HepG2 (cell line): ENCODE data around the gene LRRC39.

Experiments
- EP300 ChIP-seq, 3 experiments: sonication (generic) in 1 of 3; formaldehyde crosslinking in 1 of 3; IDR thresholded peaks; 2 replicates each; pipeline versions ENCODE4 v1.5.1 to v1.6.1; 2011 to 2020; ENCODE audit warnings: low read depth in 2 of 3, low read length in 2 of 3, borderline replicate concordance in 1 of 3, improper control_type of control experiment in 1 of 3, mild to moderate bottlenecking in 1 of 3, missing genetic modification reagents in 1 of 3, moderate library complexity in 1 of 3
- HES4 ChIP-seq: sonication (generic); formaldehyde crosslinking; IDR thresholded peaks from 2 replicates; pipeline ENCODE4 v1.9.0; 2021; ENCODE audit warnings: mild to moderate bottlenecking, missing genetic modification reagents, borderline replicate concordance
- POLR2A ChIP-seq, 2 experiments: IDR thresholded peaks; 2 replicates each; pipeline ENCODE4 v1.6.1; 2011; ENCODE audit warnings: low read depth in 2 of 2, low read length in 2 of 2, mild to moderate bottlenecking in 1 of 2, moderate library complexity in 1 of 2; ENCODE audit not compliant: insufficient read depth in 1 of 2
- SMAD1 ChIP-seq: sonication (generic); formaldehyde crosslinking; IDR thresholded peaks from 2 replicates; pipeline ENCODE4 v1.4.0; 2020; ENCODE audit warnings: missing genetic modification reagents, low read depth, mild to moderate bottlenecking, borderline replicate concordance
- SP2 ChIP-seq: sonication (generic); formaldehyde crosslinking; IDR thresholded peaks from 2 replicates; pipeline ENCODE4 v1.5.1; 2020; ENCODE audit warnings: mild to moderate bottlenecking, missing genetic modification reagents
- ZBTB2 ChIP-seq: sonication (generic); formaldehyde crosslinking; IDR thresholded peaks from 2 replicates; pipeline ENCODE4 v1.8.0; 2022; ENCODE audit warnings: low read depth, missing genetic modification reagents
- ZNF609 ChIP-seq: sonication (generic); formaldehyde crosslinking; IDR thresholded peaks from 2 replicates; pipeline ENCODE4 v1.4.0; 2020; ENCODE audit warnings: mild to moderate bottlenecking, missing genetic modification reagents, borderline replicate concordance
- ZNF850 ChIP-seq: sonication (generic); formaldehyde crosslinking; conservative IDR thresholded peaks from 2 replicates; pipeline ENCODE4 v1.9.0; 2021; ENCODE audit warnings: mild to moderate bottlenecking, missing genetic modification reagents
- TF ChIP-seq, protein P1 (sequence below), 2 experiments: sonication (generic) in 1 of 2; formaldehyde crosslinking in 1 of 2; IDR thresholded peaks; 2 replicates each; pipeline versions ENCODE4 v1.5.1 to v1.6.1; 2011 to 2020; ENCODE audit warnings: borderline replicate concordance in 1 of 2, low read depth in 1 of 2, low read length in 1 of 2, mild to moderate bottlenecking in 1 of 2, missing genetic modification reagents in 1 of 2, moderate library complexity in 1 of 2
- TF ChIP-seq, protein P2 (sequence below): sonication (generic); formaldehyde crosslinking; IDR thresholded peaks from 2 replicates; pipeline ENCODE4 v1.8.0; 2022; ENCODE audit warnings: mild to moderate bottlenecking, missing genetic modification reagents, moderate library complexity
- TF ChIP-seq, protein P3 (sequence below): sonication (generic); formaldehyde crosslinking; IDR thresholded peaks from 2 replicates; pipeline ENCODE4 v1.5.1; 2020; ENCODE audit warnings: mild to moderate bottlenecking, missing genetic modification reagents, moderate library complexity
- TF ChIP-seq, protein P4 (sequence below): sonication (generic); formaldehyde crosslinking; IDR thresholded peaks from 2 replicates; pipeline ENCODE4 v1.4.0; 2020; ENCODE audit warnings: missing genetic modification reagents

- TF ChIP-seq, protein P1, sequence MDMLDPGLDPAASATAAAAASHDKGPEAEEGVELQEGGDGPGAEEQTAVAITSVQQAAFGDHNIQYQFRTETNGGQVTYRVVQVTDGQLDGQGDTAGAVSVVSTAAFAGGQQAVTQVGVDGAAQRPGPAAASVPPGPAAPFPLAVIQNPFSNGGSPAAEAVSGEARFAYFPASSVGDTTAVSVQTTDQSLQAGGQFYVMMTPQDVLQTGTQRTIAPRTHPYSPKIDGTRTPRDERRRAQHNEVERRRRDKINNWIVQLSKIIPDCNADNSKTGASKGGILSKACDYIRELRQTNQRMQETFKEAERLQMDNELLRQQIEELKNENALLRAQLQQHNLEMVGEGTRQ (IDR thresholded peaks at IDR 0.05; ENCODE audit: low read depth, low read length), result no peak
- TF ChIP-seq, protein P1 (CRISPR knock-in tag; IDR thresholded peaks at IDR 0.05; ENCODE audit: borderline replicate concordance), result no peak
- no peak for TF ChIP-seq ZNF609 (CRISPR knock-in tag)
- no peak for TF ChIP-seq HES4
- TF ChIP-seq SP2 (CRISPR knock-in tag), result no peak
- TF ChIP-seq, protein P2, sequence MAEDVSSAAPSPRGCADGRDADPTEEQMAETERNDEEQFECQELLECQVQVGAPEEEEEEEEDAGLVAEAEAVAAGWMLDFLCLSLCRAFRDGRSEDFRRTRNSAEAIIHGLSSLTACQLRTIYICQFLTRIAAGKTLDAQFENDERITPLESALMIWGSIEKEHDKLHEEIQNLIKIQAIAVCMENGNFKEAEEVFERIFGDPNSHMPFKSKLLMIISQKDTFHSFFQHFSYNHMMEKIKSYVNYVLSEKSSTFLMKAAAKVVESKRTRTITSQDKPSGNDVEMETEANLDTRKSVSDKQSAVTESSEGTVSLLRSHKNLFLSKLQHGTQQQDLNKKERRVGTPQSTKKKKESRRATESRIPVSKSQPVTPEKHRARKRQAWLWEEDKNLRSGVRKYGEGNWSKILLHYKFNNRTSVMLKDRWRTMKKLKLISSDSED (CRISPR knock-in tag), result no peak
- TF ChIP-seq SMAD1, result no peak
- no peak for TF ChIP-seq ZBTB2 (CRISPR knock-in tag)
- TF ChIP-seq, protein P3, sequence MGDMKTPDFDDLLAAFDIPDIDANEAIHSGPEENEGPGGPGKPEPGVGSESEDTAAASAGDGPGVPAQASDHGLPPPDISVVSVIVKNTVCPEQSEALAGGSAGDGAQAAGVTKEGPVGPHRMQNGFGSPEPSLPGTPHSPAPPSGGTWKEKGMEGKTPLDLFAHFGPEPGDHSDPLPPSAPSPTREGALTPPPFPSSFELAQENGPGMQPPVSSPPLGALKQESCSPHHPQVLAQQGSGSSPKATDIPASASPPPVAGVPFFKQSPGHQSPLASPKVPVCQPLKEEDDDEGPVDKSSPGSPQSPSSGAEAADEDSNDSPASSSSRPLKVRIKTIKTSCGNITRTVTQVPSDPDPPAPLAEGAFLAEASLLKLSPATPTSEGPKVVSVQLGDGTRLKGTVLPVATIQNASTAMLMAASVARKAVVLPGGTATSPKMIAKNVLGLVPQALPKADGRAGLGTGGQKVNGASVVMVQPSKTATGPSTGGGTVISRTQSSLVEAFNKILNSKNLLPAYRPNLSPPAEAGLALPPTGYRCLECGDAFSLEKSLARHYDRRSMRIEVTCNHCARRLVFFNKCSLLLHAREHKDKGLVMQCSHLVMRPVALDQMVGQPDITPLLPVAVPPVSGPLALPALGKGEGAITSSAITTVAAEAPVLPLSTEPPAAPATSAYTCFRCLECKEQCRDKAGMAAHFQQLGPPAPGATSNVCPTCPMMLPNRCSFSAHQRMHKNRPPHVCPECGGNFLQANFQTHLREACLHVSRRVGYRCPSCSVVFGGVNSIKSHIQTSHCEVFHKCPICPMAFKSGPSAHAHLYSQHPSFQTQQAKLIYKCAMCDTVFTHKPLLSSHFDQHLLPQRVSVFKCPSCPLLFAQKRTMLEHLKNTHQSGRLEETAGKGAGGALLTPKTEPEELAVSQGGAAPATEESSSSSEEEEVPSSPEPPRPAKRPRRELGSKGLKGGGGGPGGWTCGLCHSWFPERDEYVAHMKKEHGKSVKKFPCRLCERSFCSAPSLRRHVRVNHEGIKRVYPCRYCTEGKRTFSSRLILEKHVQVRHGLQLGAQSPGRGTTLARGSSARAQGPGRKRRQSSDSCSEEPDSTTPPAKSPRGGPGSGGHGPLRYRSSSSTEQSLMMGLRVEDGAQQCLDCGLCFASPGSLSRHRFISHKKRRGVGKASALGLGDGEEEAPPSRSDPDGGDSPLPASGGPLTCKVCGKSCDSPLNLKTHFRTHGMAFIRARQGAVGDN, result no peak
- no peak for TF ChIP-seq ZNF850 (CRISPR knock-in tag)
- TF ChIP-seq, protein P4, sequence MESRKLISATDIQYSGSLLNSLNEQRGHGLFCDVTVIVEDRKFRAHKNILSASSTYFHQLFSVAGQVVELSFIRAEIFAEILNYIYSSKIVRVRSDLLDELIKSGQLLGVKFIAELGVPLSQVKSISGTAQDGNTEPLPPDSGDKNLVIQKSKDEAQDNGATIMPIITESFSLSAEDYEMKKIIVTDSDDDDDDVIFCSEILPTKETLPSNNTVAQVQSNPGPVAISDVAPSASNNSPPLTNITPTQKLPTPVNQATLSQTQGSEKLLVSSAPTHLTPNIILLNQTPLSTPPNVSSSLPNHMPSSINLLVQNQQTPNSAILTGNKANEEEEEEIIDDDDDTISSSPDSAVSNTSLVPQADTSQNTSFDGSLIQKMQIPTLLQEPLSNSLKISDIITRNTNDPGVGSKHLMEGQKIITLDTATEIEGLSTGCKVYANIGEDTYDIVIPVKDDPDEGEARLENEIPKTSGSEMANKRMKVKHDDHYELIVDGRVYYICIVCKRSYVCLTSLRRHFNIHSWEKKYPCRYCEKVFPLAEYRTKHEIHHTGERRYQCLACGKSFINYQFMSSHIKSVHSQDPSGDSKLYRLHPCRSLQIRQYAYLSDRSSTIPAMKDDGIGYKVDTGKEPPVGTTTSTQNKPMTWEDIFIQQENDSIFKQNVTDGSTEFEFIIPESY (CRISPR knock-in tag), result no peak
- TF ChIP-seq POLR2A (IDR thresholded peaks at IDR 0.05; ENCODE audit: insufficient read depth in 1 of 2, low read depth in 2 of 2, low read length in 2 of 2), result no peak
- TF ChIP-seq EP300 (IDR thresholded peaks at IDR 0.05; ENCODE audit: low read depth in 2 of 2, low read length in 2 of 2), result no peak
- TF ChIP-seq EP300 (CRISPR knock-in tag; IDR thresholded peaks at IDR 0.05; ENCODE audit: borderline replicate concordance), result no peak
Observed at GRCh38 chr1:100137602-100138001, 40.5 kb downstream of the LRRC39 start.
